A549 (cell line): ENCODE results near the gene GALNT7. TPM values are rescaled to one million over a fixed set of nuclear protein-coding genes. Genes with fewer than 3 reads are reported as not detected.

ENCODE experiments used
- ATAC-seq, 2 experiments: fragments of 200-7000 bp in 1 of 2; fragments of >200 bp in 1 of 2; cut with Nextera tagmentation in 1 of 2; cut with Tn5 transposase in 1 of 2; 3 replicates each; pipeline versions ENCODE4 v1.8.0 to v1.9.1; 2018 to 2020; ENCODE audit warnings: mild to moderate bottlenecking in 1 of 2, moderate library complexity in 1 of 2
- CTCF ChIA-PET: fragments of 300-600 bp; sonication (Branson Sonifier 250); formaldehyde crosslinking; extraction: SDS; loops from one replicate; lab custom pipeline; 2021; ENCODE audit warnings: antibody characterized with exemption, inconsistent platforms; lab: Yijun Ruan, JAX
- POLR2A ChIA-PET: fragments of 350-600 bp; formaldehyde crosslinking; extraction: SDS; loops from one replicate; lab custom pipeline; 2021; ENCODE audit warnings: antibody characterized with exemption, inconsistent platforms; lab: Yijun Ruan, JAX
- DNase-seq, 2 experiments: peaks; one replicate each; pipeline versions ENCODE4 v3.0.0 to v3.0.0-alpha.2; 2011 to 2016; ENCODE audit warnings: low read depth in 1 of 2, low spot score in 1 of 2
- FAIRE-seq: peaks from 2 replicates; lab custom pipeline; 2011; peaks lifted over from hg19 to GRCh38; lab: Jason Lieb, UNC
- H3K27ac ChIP-seq, 2 experiments: fragments of >200 bp; sonication (Bioruptor Twin); formaldehyde crosslinking; 3 replicates each; pipeline ENCODE4 v1.5.1; 2016 to 2017
- H3K4me1 ChIP-seq: fragments of >200 bp; sonication (Bioruptor Twin); formaldehyde crosslinking; 3 replicates; pipeline ENCODE4 v1.6.1; 2016
- H3K4me2 ChIP-seq: fragments of >200 bp; sonication (Bioruptor Twin); formaldehyde crosslinking; 3 replicates; pipeline ENCODE4 v1.6.1; 2016
- H3K4me3 ChIP-seq: fragments of >200 bp; sonication (Bioruptor Twin); formaldehyde crosslinking; 3 replicates; pipeline ENCODE4 v1.5.1; 2016
- H3K9me3 ChIP-seq: fragments of >200 bp; sonication (Bioruptor Twin); formaldehyde crosslinking; 3 replicates; pipeline ENCODE4 v1.6.1; 2016
- ATOH8 ChIP-seq: fragments of 250-450 bp; sonication (Bioruptor Pico); IDR thresholded peaks from 2 replicates; pipeline ENCODE4 v1.5.0; 2020; ENCODE audit warnings: low read depth, mild to moderate bottlenecking, moderate library complexity
- BHLHE40 ChIP-seq: IDR thresholded peaks from 2 replicates; pipeline ENCODE4 v1.6.1; 2012; ENCODE audit warnings: low read depth, low read length, inconsistent platforms
- CBX8 ChIP-seq: fragments of 200-600 bp; sonication (generic); IDR thresholded peaks from 2 replicates; pipeline ENCODE4 v1.6.1; 2016
- CEBPB ChIP-seq, 2 experiments: fragments of >200 bp in 1 of 2; sonication (Bioruptor Twin) in 1 of 2; formaldehyde crosslinking in 1 of 2; IDR thresholded peaks; 2 replicates each; pipeline ENCODE4 v1.6.1; 2012 to 2016
- CHD4 ChIP-seq: fragments of 200-600 bp; sonication (generic); IDR thresholded peaks from 2 replicates; pipeline ENCODE4 v1.6.1; 2016; ENCODE audit warnings: antibody characterized with exemption, mild to moderate bottlenecking, borderline replicate concordance
- CTCF ChIP-seq: fragments of >200 bp; sonication (Bioruptor Twin); formaldehyde crosslinking; IDR thresholded peaks from 3 replicates; pipeline ENCODE4 v1.5.1; 2016
- EHF ChIP-seq: fragments of 250-450 bp; sonication (Bioruptor Pico); IDR thresholded peaks from 2 replicates; pipeline ENCODE4 v1.5.0; 2020; ENCODE audit warnings: mild to moderate bottlenecking
- ELK1 ChIP-seq: fragments of 150-350 bp; IDR thresholded peaks from 2 replicates; pipeline ENCODE4 v1.6.1; 2014; ENCODE audit warnings: low read depth, mild to moderate bottlenecking, low read length
- EP300 ChIP-seq, 2 experiments: fragments of >200 bp; sonication (Bioruptor Twin); formaldehyde crosslinking; IDR thresholded peaks; 2 replicates in 1 of 2; 3 replicates in 1 of 2; pipeline ENCODE4 v1.6.1; 2016 to 2017
- ESRRA ChIP-seq: fragments of 150-350 bp; IDR thresholded peaks from 2 replicates; pipeline ENCODE4 v1.6.1; 2014; ENCODE audit warnings: mild to moderate bottlenecking, low read length, borderline replicate concordance
- FOSB ChIP-seq: fragments of 250-450 bp; sonication (Bioruptor Pico); IDR thresholded peaks from 2 replicates; pipeline ENCODE4 v1.5.0; 2020; ENCODE audit warnings: mild to moderate bottlenecking, moderate library complexity
- HDAC2 ChIP-seq: fragments of 200-600 bp; sonication (generic); IDR thresholded peaks from 2 replicates; pipeline ENCODE4 v1.6.1; 2016
- HES2 ChIP-seq: fragments of >200 bp; sonication (Bioruptor Twin); formaldehyde crosslinking; IDR thresholded peaks from 2 replicates; pipeline ENCODE4 v1.6.1; 2016
- HEYL ChIP-seq: fragments of 250-450 bp; sonication (Bioruptor Pico); IDR thresholded peaks from 2 replicates; pipeline ENCODE4 v1.8.0; 2021; ENCODE audit warnings: mild to moderate bottlenecking, moderate library complexity
- HOXA7 ChIP-seq: fragments of 250-450 bp; sonication (Bioruptor Pico); IDR thresholded peaks from 2 replicates; pipeline ENCODE4 v1.5.0; 2020; ENCODE audit warnings: mild to moderate bottlenecking, moderate library complexity
- HOXB5 ChIP-seq: fragments of 250-450 bp; sonication (Bioruptor Pico); IDR thresholded peaks from 2 replicates; pipeline ENCODE4 v1.5.0; 2020; ENCODE audit warnings: mild to moderate bottlenecking, moderate library complexity
- JUN ChIP-seq, 2 experiments: fragments of >200 bp; sonication (Bioruptor Twin); formaldehyde crosslinking; IDR thresholded peaks; 2 replicates in 1 of 2; 3 replicates in 1 of 2; pipeline ENCODE4 v1.6.1; 2016 to 2017
- KDM1A ChIP-seq: fragments of 200-600 bp; sonication (generic); IDR thresholded peaks from 2 replicates; pipeline ENCODE4 v1.6.1; 2016; ENCODE audit warnings: low read depth, mild to moderate bottlenecking
- MAFK ChIP-seq: fragments of 450-650 bp; IDR thresholded peaks from 2 replicates; pipeline ENCODE4 v1.6.1; 2014; ENCODE audit not compliant: partially characterized antibody
- MAX ChIP-seq: IDR thresholded peaks from 2 replicates; pipeline ENCODE4 v1.6.1; 2012
- PBX3 ChIP-seq: IDR thresholded peaks from 2 replicates; pipeline ENCODE4 v1.6.1; 2012
- PHF8 ChIP-seq: fragments of 200-600 bp; sonication (generic); IDR thresholded peaks from 2 replicates; pipeline ENCODE4 v1.6.1; 2016; ENCODE audit warnings: low read depth, mild to moderate bottlenecking, antibody characterized with exemption, moderate library complexity, borderline replicate concordance
- POLR2AphosphoS2 ChIP-seq: conservative IDR thresholded peaks from 2 replicates; pipeline ENCODE4 v1.6.1; 2012; ENCODE audit warnings: low read length, improper control_type of control experiment, inconsistent platforms
- RAD21 ChIP-seq, 2 experiments: fragments of >200 bp in 1 of 2; sonication (Bioruptor Twin) in 1 of 2; formaldehyde crosslinking in 1 of 2; IDR thresholded peaks in 1 of 2; conservative IDR thresholded peaks in 1 of 2; 2 replicates in 1 of 2; 3 replicates in 1 of 2; pipeline ENCODE4 v1.6.1; 2012 to 2018; ENCODE audit warnings: inconsistent platforms in 1 of 2
- RARB ChIP-seq: fragments of 250-450 bp; sonication (Bioruptor Pico); IDR thresholded peaks from 2 replicates; pipeline ENCODE4 v1.8.0; 2021; ENCODE audit warnings: mild to moderate bottlenecking, moderate library complexity
- RFX5 ChIP-seq: fragments of 450-650 bp; IDR thresholded peaks from 2 replicates; pipeline ENCODE4 v1.7.1; 2014; ENCODE audit warnings: antibody characterized with exemption, mild to moderate bottlenecking, moderate library complexity
- RNF2 ChIP-seq: fragments of 200-600 bp; sonication (generic); IDR thresholded peaks from 2 replicates; pipeline ENCODE4 v1.6.1; 2016; ENCODE audit warnings: low read depth, mild to moderate bottlenecking, antibody characterized with exemption, moderate library complexity, borderline replicate concordance
- SMC3 ChIP-seq: fragments of >200 bp; sonication (Bioruptor Twin); formaldehyde crosslinking; IDR thresholded peaks from 3 replicates; pipeline ENCODE4 v1.6.1; 2018; ENCODE audit warnings: inconsistent platforms
- TFCP2L1 ChIP-seq: fragments of 250-450 bp; sonication (Bioruptor Pico); IDR thresholded peaks from 2 replicates; pipeline ENCODE4 v1.5.0; 2021; ENCODE audit warnings: mild to moderate bottlenecking
- ZFP36 ChIP-seq: fragments of 450-650 bp; IDR thresholded peaks from 2 replicates; pipeline ENCODE4 v1.6.1; 2014; ENCODE audit warnings: borderline replicate concordance; ENCODE audit not compliant: partially characterized antibody
- WGBS: methylation state at CpG from one replicate; pipeline ENCODE4 v1.1.6; 2017; ENCODE audit errors: missing lambda C conversion rate; 5-methylcytosine and 5-hydroxymethylcytosine counted together
- polyA plus RNA-seq, 4 experiments: library from polyadenylated mRNA; depleted of rRNA in 3 of 4; stranded (reverse); fragments of >200 nt; fragmentation: RNase III in 1 of 4; extraction: RNeasy Plus Mini Kit Qiagen cat#74134 plus additional on column Dnase treatment in 1 of 4; gene quantifications; 2 replicates in 3 of 4; 3 replicates in 1 of 4; pipeline ENCODE4 v1.2.3, GENCODE V29; 2011 to 2017

The GALNT7 gene
- polyA plus RNA-seq, 2 of the 4 experiments (the other 2 are of a cell fraction), result 28.8 to 63.6 TPM

GRCh38 chr4:173265751-173266150 is 97.1 kb downstream of the GALNT7 start:
- Histone ChIP-seq H3K9me3 (no peaks in the 10 kb centered on the region), H3K4me1 (no peaks in the 10 kb centered on the region), H3K27ac (no peak overlapping the region), H3K4me3 (no peak overlapping the region), H3K4me2 (no peak overlapping the region)
- no peak for ATAC-seq
- FAIRE-seq, result no peak
- 91% methylated on average over 6 of the region's 6 CpGs for WGBS
- TF ChIP-seq RNF2 (no peak), HDAC2 (no peak), POLR2AphosphoS2 (no peak), HES2 (no peak), CBX8 (no peak), TFCP2L1 (no peak), HEYL (CRISPR knock-in tag) (no peak), ESRRA (no peak), HOXA7 (no peak), CEBPB (IDR thresholded peaks at IDR 0.05) (no peak), RFX5 (no peak), CTCF (no peak), SMC3 (no peak), KDM1A (no peak), FOSB (no peak), CHD4 (no peak), JUN (IDR thresholded peaks at IDR 0.05) (no peak), HOXB5 (no peak), MAFK (no peak)
- ChIA-PET POLR2A (no interaction called here), CTCF (interaction anchor here (0.9 to 1.6 kb wide), 3 partner anchors 10 to 242 kb away, joined by 3 to 4 read pairs (median 3); no protein-coding TSS in a partner anchor)
- no peak for DNase-seq

GRCh38 chr4:173267711-173268110 is 99.1 kb downstream of the GALNT7 start:
- H3K27ac ChIP-seq, result no peak overlapping the region
- no peaks in the 10 kb centered on the region for H3K4me1 ChIP-seq
- FAIRE-seq, result no peak

More at GRCh38 chr4:173267711-173268110, 99.1 kb downstream of the GALNT7 start:
- DNase-seq, result no peak
- CTCF ChIA-PET, result interaction anchor here (0.6 to 1.5 kb wide), 4 partner anchors 10 to 254 kb away, joined by 3 to 4 read pairs (median 3); no protein-coding TSS in a partner anchor
- H3K9me3 ChIP-seq, result no peaks in the 10 kb centered on the region
- POLR2A ChIA-PET, result no interaction called here
- no peak for TF ChIP-seq BHLHE40
- TF ChIP-seq ATOH8 (CRISPR knock-in tag), result no peak
- no peak for TF ChIP-seq PHF8
- no peak for TF ChIP-seq RAD21 (conservative IDR thresholded peaks at IDR 0.05 in 1 of 2, IDR thresholded peaks at IDR 0.05 in 1 of 2)
- no peak for TF ChIP-seq RARB (CRISPR knock-in tag)
- TF ChIP-seq ZFP36, result no peak
- no peak for TF ChIP-seq CEBPB (IDR thresholded peaks at IDR 0.05)
- TF ChIP-seq HOXB5, result no peak
- no peak for TF ChIP-seq TFCP2L1
- no peak for TF ChIP-seq EP300 (IDR thresholded peaks at IDR 0.05)
- TF ChIP-seq PBX3, result no peak
- TF ChIP-seq CBX8, result no peak
- no peak for TF ChIP-seq EHF (CRISPR knock-in tag)
- no peak for TF ChIP-seq MAX
- TF ChIP-seq ELK1, result no peak
- no peak for TF ChIP-seq HOXA7
- TF ChIP-seq, all 56 proteins: peak for 0
- Histone ChIP-seq H3K4me2 (no peak overlapping the region), H3K4me3 (no peak overlapping the region)
- no peak for ATAC-seq
- 100% methylated on average over 2 of the region's 2 CpGs for WGBS
